ENCODE measurements around the gene LLGL2.
A peak's percentile ranks its signal among the peaks of the same experiment; 100 is the strongest.

LLGL2 gene

GRCh38 chr17:75547091-75547490 lies 21.6 kb downstream of the LLGL2 start:
- ATAC-seq (replicated peaks) (no peak), DNase-seq (no peak)
- Mint-ChIP-seq H3K9me3 (no peaks in the 10 kb centered on the region), H3K36me3 (ENCODE audit: insufficient read depth) (peaks cover 2% of the 10 kb centered on the region), H3K27ac (no peak overlapping the region), H3K4me1 (ENCODE audit: low read depth in 2 of 2) (peaks cover 7 to 20% of the 10 kb centered on the region in 2 donors), H3K4me3 (no peak overlapping the region), H3K27me3 (no peaks in the 10 kb centered on the region)

DNA sequence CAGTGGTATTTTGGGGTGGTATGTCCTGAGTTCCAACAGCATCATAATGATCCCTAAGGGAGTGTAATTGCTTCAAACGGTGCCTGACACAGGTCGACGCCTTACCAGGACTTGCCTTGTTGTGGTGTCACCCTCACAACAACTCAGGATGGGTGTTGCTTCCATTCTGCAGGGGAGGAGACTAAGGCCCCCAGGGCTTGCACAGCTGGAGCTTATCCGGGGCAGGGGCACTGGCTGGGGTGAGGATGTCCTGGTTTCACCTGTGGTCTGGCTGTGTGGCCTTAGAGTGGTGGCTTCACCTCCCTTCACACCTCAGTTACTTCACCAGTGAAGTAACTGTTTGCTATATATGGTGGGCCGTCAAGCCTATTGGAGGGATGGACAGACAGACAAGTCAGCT lies 23.3 kb downstream of the LLGL2 start:
- H3K36me3 Mint-ChIP-seq (ENCODE audit: insufficient read depth): peaks cover 5% of the 10 kb centered on the region
- ATAC-seq (replicated peaks) (no peak), DNase-seq (no peak)
- peaks cover 4 to 16% of the 10 kb centered on the region in 2 donors for H3K4me1 Mint-ChIP-seq (ENCODE audit: low read depth in 2 of 2)
- no peaks in the 10 kb centered on the region for H3K27me3 Mint-ChIP-seq
- H3K9me3 Mint-ChIP-seq: no peaks in the 10 kb centered on the region
- H3K4me3 Mint-ChIP-seq: no peak overlapping the region
- peak overlapping the region in 1 of 2 donors; percentile 20 for H3K27ac Mint-ChIP-seq

DNA sequence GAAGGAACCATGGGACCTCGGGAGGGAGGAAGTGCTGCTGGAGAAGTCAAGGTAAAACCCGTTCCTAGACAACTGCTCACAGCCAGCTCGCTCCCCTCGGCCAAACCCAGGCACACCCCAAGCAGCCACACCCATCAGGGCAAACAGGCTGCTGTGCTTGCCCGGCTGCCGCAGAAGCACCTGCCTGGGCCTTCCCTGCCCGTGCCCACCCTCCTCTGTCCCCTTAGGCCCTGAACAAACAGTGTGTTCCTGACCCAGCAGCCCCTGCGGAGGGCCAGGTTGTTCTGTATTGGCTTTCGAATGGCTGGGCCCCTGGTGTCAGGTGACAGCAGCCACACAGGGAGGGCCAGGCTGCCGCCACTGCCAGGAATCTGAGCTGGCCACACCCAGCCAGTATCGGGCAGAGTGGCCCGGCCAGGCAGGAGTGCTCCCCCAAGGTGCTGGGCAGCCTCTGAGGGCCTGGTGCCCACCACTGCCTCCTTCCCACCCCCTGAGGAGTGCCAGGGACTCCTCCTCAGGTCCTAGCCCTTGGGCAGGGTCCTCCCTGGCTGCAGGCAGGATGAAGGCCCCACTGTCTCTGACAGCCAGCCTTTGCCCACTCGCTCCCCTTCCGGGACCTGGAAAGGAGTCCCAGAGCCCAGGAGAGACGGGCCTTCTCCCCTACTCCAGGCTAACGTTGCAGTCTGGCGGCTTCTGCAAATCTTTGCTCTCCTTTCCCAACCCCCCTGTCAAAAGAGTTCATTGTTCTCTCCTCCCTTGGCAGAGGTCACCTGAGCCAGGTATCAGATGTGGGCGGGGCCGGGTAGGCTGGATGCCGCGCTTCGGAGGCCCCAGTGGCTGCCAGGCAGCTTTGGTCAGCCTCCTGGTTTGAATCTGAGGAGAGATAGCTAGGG lies 24.0 kb downstream of the LLGL2 start:
- H3K4me3 Mint-ChIP-seq: no peak overlapping the region
- no peak for ATAC-seq (replicated peaks)

GRCh38 chr17:75550139-75550465 lies 24.6 kb downstream of the LLGL2 start:
- no peaks in the 10 kb centered on the region for H3K27me3 Mint-ChIP-seq
- DNase-seq (no peak), ATAC-seq (replicated peaks) (no peak)
- peaks cover 4 to 16% of the 10 kb centered on the region in 2 donors for H3K4me1 Mint-ChIP-seq (ENCODE audit: low read depth in 2 of 2)
- H3K36me3 Mint-ChIP-seq (ENCODE audit: insufficient read depth): peaks cover 7% of the 10 kb centered on the region
- H3K27ac Mint-ChIP-seq: no peak overlapping the region
- H3K9me3 Mint-ChIP-seq: no peaks in the 10 kb centered on the region
- no peak overlapping the region for H3K4me3 Mint-ChIP-seq

More for the DNA sequence above, 24.0 kb downstream of the LLGL2 start:
- Mint-ChIP-seq H3K27me3 (no peaks in the 10 kb centered on the region), H3K9me3 (no peaks in the 10 kb centered on the region), H3K4me1 (ENCODE audit: low read depth in 2 of 2) (peaks cover 4 to 16% of the 10 kb centered on the region in 2 donors), H3K36me3 (ENCODE audit: insufficient read depth) (peaks cover 7% of the 10 kb centered on the region), H3K27ac (peak overlapping the region in 1 of 2 donors; percentile 20)
- DNase-seq: no peak

GRCh38 chr17:75551266-75551665 lies 25.8 kb downstream of the LLGL2 start:
- Mint-ChIP-seq H3K4me1 (ENCODE audit: low read depth in 2 of 2) (peaks cover 2 to 11% of the 10 kb centered on the region in 2 donors), H3K9me3 (no peaks in the 10 kb centered on the region), H3K27ac (no peak overlapping the region), H3K36me3 (ENCODE audit: insufficient read depth) (peaks cover 7% of the 10 kb centered on the region), H3K27me3 (no peaks in the 10 kb centered on the region), H3K4me3 (no peak overlapping the region)
- ATAC-seq (replicated peaks) (no peak), DNase-seq (no peak)

DNA sequence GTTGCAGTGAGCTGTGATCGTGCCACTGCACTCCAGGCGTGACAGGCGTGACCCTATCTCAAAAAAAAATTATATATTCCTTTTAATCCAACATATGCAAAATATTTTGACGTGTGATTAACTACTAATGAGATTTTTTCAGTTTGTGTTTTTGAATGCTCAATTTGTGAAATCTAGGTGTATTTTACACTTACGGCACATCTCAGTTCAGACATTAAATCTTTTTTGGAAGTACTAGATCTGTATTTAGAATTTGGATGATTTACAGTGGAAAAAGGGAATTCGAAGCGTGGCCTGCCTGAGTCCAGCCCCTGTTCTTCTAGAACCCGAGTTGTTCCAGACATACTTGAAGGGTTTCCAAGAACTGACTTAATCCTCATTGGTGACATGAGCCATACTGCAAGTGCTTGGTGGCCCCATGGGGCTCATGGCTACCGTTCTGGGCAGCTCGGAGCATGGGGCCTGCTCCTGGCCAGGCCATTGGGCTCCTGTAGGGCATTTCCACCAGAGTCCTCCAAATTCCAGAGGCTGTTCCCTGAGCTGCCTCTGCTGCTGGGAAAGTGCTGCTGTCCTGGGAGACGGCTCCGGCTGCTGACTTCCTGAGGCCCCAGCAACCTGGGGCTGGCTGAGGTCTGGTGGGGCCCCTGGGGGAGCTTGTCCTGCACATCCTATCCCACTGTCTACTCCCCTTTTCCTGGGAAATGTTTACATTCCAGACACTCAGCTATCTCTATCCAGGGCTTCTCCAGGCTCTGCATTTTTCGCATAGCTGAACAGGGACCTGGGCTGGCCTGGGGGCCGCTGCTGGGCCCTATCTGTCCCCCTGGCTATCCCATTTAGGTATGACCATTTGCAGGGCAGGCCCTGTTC lies 27.2 kb downstream of the LLGL2 start:
- DNase-seq (no peak), ATAC-seq (replicated peaks) (no peak)
- H3K4me1 Mint-ChIP-seq (ENCODE audit: low read depth in 2 of 2): peaks cover 2 to 4% of the 10 kb centered on the region in 2 donors
- H3K4me3 Mint-ChIP-seq: no peak overlapping the region
- no peak overlapping the region for H3K27ac Mint-ChIP-seq
- H3K9me3 Mint-ChIP-seq: no peaks in the 10 kb centered on the region
- peaks cover 7% of the 10 kb centered on the region for H3K36me3 Mint-ChIP-seq (ENCODE audit: insufficient read depth)
- H3K27me3 Mint-ChIP-seq: no peaks in the 10 kb centered on the region

GRCh38 chr17:75553295-75554110 lies 28.0 kb downstream of the LLGL2 start:
- H3K27me3 Mint-ChIP-seq: no peaks in the 10 kb centered on the region
- H3K27ac Mint-ChIP-seq: no peak overlapping the region
- peaks cover 7% of the 10 kb centered on the region for H3K36me3 Mint-ChIP-seq (ENCODE audit: insufficient read depth)

DNA sequence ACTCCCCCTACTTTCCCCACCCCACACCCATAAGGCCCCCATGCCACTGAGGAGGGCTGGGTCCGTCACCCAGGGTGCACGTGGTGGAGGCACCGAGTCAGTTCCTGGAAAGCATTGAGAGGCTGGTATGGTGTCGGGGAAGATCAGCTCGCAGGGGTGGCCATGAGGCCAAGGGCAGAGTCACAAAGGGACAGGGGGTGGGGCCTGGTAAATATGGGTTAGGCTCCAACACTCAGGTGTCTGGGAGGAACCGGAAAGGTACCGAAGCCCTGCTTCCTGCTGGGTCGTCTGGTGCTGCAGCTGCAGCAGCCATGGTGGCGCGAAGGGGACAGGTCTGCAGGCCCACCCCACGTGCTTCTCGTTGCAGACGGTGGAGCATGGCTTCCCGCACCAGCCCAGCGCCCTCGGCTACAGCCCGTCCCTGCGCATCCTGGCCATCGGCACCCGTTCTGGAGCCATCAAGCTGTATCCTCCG lies 30.2 kb downstream of the LLGL2 start:
- H3K9me3 Mint-ChIP-seq: no peaks in the 10 kb centered on the region
- DNase-seq: no peak
- no peak for ATAC-seq (replicated peaks)
- H3K4me1 Mint-ChIP-seq (ENCODE audit: low read depth in 2 of 2): peaks cover 2 to 7% of the 10 kb centered on the region in 2 donors
- peaks cover 7% of the 10 kb centered on the region for H3K36me3 Mint-ChIP-seq (ENCODE audit: insufficient read depth)
- no peak overlapping the region for H3K4me3 Mint-ChIP-seq
- no peaks in the 10 kb centered on the region for H3K27me3 Mint-ChIP-seq
- H3K27ac Mint-ChIP-seq: no peak overlapping the region

More at GRCh38 chr17:75553295-75554110, 28.0 kb downstream of the LLGL2 start:
- no peak for DNase-seq
- H3K9me3 Mint-ChIP-seq: no peaks in the 10 kb centered on the region
- peaks cover 2 to 4% of the 10 kb centered on the region in 2 donors for H3K4me1 Mint-ChIP-seq (ENCODE audit: low read depth in 2 of 2)
- no peak for ATAC-seq (replicated peaks)
- H3K4me3 Mint-ChIP-seq: no peak overlapping the region

DNA sequence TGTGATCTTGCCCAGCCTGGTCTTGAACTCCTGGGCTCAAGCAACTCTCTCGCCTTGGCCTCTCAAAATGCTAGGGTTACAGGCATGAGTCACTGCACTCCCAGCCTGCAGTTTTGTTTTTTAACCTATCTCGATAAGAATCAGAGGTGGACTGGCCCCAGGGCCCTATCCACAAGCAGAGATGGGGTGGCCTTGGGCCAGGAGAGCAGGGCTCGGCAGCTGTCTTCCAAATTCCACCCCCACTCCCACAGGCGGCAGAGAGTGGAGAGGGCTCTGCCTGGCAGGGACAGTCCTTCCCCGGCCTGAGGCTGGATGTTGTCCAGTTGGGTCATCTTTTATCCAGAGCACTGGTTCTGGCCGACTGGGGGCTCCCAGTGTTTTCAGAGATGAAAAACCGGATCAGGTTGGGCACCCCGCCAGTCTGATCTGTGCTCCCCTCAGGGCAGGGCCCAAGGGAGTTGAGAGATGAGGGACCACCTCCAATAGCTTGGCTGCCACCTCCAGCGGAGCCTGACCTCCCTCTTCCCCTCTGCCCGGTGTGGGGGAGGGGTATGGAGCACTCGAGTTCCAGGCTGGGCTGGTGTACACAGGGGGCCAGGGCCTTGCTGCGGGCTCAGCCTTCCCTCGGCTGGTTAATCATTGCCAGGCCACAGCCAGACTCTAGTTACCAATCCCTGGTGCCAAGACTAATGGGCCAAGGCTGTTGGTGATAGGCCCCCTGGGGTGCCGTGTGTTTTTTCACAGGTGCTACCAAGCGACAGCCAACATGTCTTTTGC lies 31.8 kb downstream of the LLGL2 start:
- peaks cover 4% of the 10 kb centered on the region for H3K36me3 Mint-ChIP-seq (ENCODE audit: insufficient read depth)
- DNase-seq (no peak), ATAC-seq (replicated peaks) (no peak)
- H3K4me1 Mint-ChIP-seq (ENCODE audit: low read depth in 2 of 2): peaks cover 0 to 4% of the 10 kb centered on the region in 2 donors
- no peaks in the 10 kb centered on the region for H3K27me3 Mint-ChIP-seq
- no peak overlapping the region for H3K27ac Mint-ChIP-seq
- H3K9me3 Mint-ChIP-seq: no peaks in the 10 kb centered on the region
- no peak overlapping the region for H3K4me3 Mint-ChIP-seq

- Mint-ChIP-seq H3K9me3 (no peaks in the 10 kb centered on the region), H3K4me1 (ENCODE audit: low read depth in 2 of 2) (peaks cover 0 to 4% of the 10 kb centered on the region in 2 donors), H3K4me3 (no peak overlapping the region), H3K36me3 (ENCODE audit: insufficient read depth) (peaks cover 8% of the 10 kb centered on the region), H3K27ac (no peak overlapping the region), H3K27me3 (no peaks in the 10 kb centered on the region)
- no peak for DNase-seq
- ATAC-seq (replicated peaks): no peak
Observed at GRCh38 chr17:75557852-75558665, 32.6 kb downstream of the LLGL2 start.

GRCh38 chr17:75558666-75559530 lies 33.4 kb downstream of the LLGL2 start:
- Mint-ChIP-seq H3K9me3 (no peaks in the 10 kb centered on the region), H3K4me1 (ENCODE audit: low read depth in 2 of 2) (peaks cover 0 to 4% of the 10 kb centered on the region in 2 donors), H3K4me3 (no peak overlapping the region), H3K27ac (peak overlapping the region in 1 of 2 donors; percentile 57), H3K36me3 (ENCODE audit: insufficient read depth) (peaks cover 10% of the 10 kb centered on the region), H3K27me3 (no peaks in the 10 kb centered on the region)
- DNase-seq (no peak), ATAC-seq (replicated peaks) (no peak)

Measured in effector memory CD8-positive, alpha-beta T cell (primary cell).